Mesendoderm (in vitro differentiated cells): ENCODE measurements around the gene ANKMY1.

Experiments
- DNase-seq: peaks from one replicate; pipeline ENCODE4 v3.0.0; 2013
- H2AK5ac ChIP-seq: 2 replicates; pipeline ENCODE4 v1.6.1; 2013; ENCODE audit warnings: low read length, inconsistent platforms
- H2BK120ac ChIP-seq: 2 replicates; pipeline ENCODE4 v1.6.1; 2013; ENCODE audit warnings: low read depth, mild to moderate bottlenecking, low read length, moderate library complexity, mixed read lengths
- H2BK15ac ChIP-seq: replicated peaks from 2 replicates; pipeline ENCODE4 v1.6.1; 2013; ENCODE audit warnings: low read depth, mild to moderate bottlenecking, moderate library complexity
- H2BK5ac ChIP-seq: 2 replicates; pipeline ENCODE4 v1.6.1; 2013; ENCODE audit warnings: low read length, inconsistent platforms
- H3K18ac ChIP-seq: 2 replicates; pipeline ENCODE4 v1.6.1; 2013; ENCODE audit warnings: mild to moderate bottlenecking, low read length, mixed read lengths
- H3K23ac ChIP-seq: one replicate; pipeline ENCODE4 v1.6.1; 2013; ENCODE audit warnings: low read length
- H3K27ac ChIP-seq: 2 replicates; pipeline ENCODE4 v1.5.1; 2013; ENCODE audit warnings: low read depth, mild to moderate bottlenecking, inconsistent platforms, low read length, moderate library complexity
- H3K27me3 ChIP-seq: 2 replicates; pipeline ENCODE4 v1.6.1; 2013; ENCODE audit warnings: low read length, control low read depth, mild to moderate bottlenecking, inconsistent platforms; ENCODE audit not compliant: insufficient read depth, poor library complexity
- H3K36me3 ChIP-seq: 2 replicates; pipeline ENCODE4 v1.6.1; 2013; ENCODE audit warnings: low read length, inconsistent platforms; ENCODE audit not compliant: control insufficient read depth, insufficient read depth
- H3K4ac ChIP-seq: one replicate; pipeline ENCODE4 v1.6.1; 2013; ENCODE audit warnings: low read depth, mild to moderate bottlenecking, low read length, moderate library complexity
- H3K4me1 ChIP-seq: 2 replicates; pipeline ENCODE4 v1.6.1; 2013; ENCODE audit warnings: low read depth, low read length, inconsistent platforms; ENCODE audit not compliant: control insufficient read depth
- H3K4me2 ChIP-seq: 2 replicates; pipeline ENCODE4 v1.6.1; 2013; ENCODE audit warnings: low read length
- H3K4me3 ChIP-seq: 2 replicates; pipeline ENCODE4 v1.5.1; 2013; ENCODE audit warnings: mild to moderate bottlenecking, low read length
- H3K56ac ChIP-seq: one replicate; pipeline ENCODE4 v1.6.1; 2013; ENCODE audit warnings: low read length
- H3K79me1 ChIP-seq: 2 replicates; pipeline ENCODE4 v1.6.1; 2013; ENCODE audit warnings: low read length, inconsistent platforms
- H3K79me2 ChIP-seq: 2 replicates; pipeline ENCODE4 v1.6.1; 2013; ENCODE audit warnings: mild to moderate bottlenecking, low read length; ENCODE audit not compliant: control insufficient read depth, insufficient read depth
- H3K9ac ChIP-seq: 2 replicates; pipeline ENCODE4 v1.6.1; 2013; ENCODE audit warnings: low read length, inconsistent platforms
- H4K5ac ChIP-seq: one replicate; pipeline ENCODE4 v1.6.1; 2013; ENCODE audit warnings: low read length
- H4K8ac ChIP-seq: one replicate; pipeline ENCODE4 v1.6.1; 2013; ENCODE audit warnings: low read depth, mild to moderate bottlenecking, control low read depth, low read length, moderate library complexity
- WGBS: extraction: QIAGEN DNeasy Blood & Tissue Kit; methylation state at CpG from one replicate; pipeline ENCODE4 v1.1.7; 2013; ENCODE audit warnings: low lambda C conversion rate, missing lambda C conversion rate; ENCODE audit not compliant: insufficient coverage; ENCODE audit errors: extremely low coverage; 5-methylcytosine and 5-hydroxymethylcytosine counted together

The ANKMY1 gene

GRCh38 chr2:240603846-240604245 lies 46.1 kb upstream of the ANKMY1 start:
- no peak overlapping the region for H2BK5ac ChIP-seq
- H3K18ac ChIP-seq, result no peak overlapping the region
- no peak overlapping the region for H3K23ac ChIP-seq
- no peaks in the 10 kb centered on the region for H3K36me3 ChIP-seq
- H3K4me3 ChIP-seq, result no peak overlapping the region
- H2AK5ac ChIP-seq, result no peak overlapping the region
- no peak overlapping the region for H3K9ac ChIP-seq
- H3K79me1 ChIP-seq, result no peaks in the 10 kb centered on the region
- no peak overlapping the region for H4K8ac ChIP-seq
- H3K27me3 ChIP-seq, result no peaks in the 10 kb centered on the region
- H3K56ac ChIP-seq, result no peak overlapping the region
- WGBS, result no CpG with 5 or more reads among the region's 10 CpGs
- no peak for DNase-seq
- no peaks in the 10 kb centered on the region for H3K4me1 ChIP-seq
- H2BK15ac ChIP-seq, result no peak overlapping the region
- H2BK120ac ChIP-seq, result no peak overlapping the region
- no peak overlapping the region for H3K4ac ChIP-seq
- no peak overlapping the region for H3K27ac ChIP-seq
- no peak overlapping the region for H4K5ac ChIP-seq
- no peak overlapping the region for H3K4me2 ChIP-seq
- H3K79me2 ChIP-seq, result no peaks in the 10 kb centered on the region

- H3K79me2 ChIP-seq, result no peaks in the 10 kb centered on the region
- H3K18ac ChIP-seq, result no peak overlapping the region
- H2BK15ac ChIP-seq, result no peak overlapping the region
- no peak overlapping the region for H2AK5ac ChIP-seq
- no peak overlapping the region for H3K56ac ChIP-seq
- no peak overlapping the region for H3K4me2 ChIP-seq
- H3K4ac ChIP-seq, result no peak overlapping the region
- DNase-seq, result no peak
- H3K23ac ChIP-seq, result no peak overlapping the region
- no peak overlapping the region for H4K8ac ChIP-seq
- H4K5ac ChIP-seq, result no peak overlapping the region
- no peak overlapping the region for H3K4me3 ChIP-seq
- H2BK5ac ChIP-seq, result no peak overlapping the region
- no peaks in the 10 kb centered on the region for H3K36me3 ChIP-seq
- no peaks in the 10 kb centered on the region for H3K4me1 ChIP-seq
- no peaks in the 10 kb centered on the region for H3K79me1 ChIP-seq
- no CpG with 5 or more reads among the region's 22 CpGs for WGBS
- H3K27ac ChIP-seq, result no peak overlapping the region
- H3K27me3 ChIP-seq, result no peaks in the 10 kb centered on the region
- H2BK120ac ChIP-seq, result no peak overlapping the region
- no peak overlapping the region for H3K9ac ChIP-seq
Observed at GRCh38 chr2:240603081-240603835, 45.5 kb upstream of the ANKMY1 start.

DNA sequence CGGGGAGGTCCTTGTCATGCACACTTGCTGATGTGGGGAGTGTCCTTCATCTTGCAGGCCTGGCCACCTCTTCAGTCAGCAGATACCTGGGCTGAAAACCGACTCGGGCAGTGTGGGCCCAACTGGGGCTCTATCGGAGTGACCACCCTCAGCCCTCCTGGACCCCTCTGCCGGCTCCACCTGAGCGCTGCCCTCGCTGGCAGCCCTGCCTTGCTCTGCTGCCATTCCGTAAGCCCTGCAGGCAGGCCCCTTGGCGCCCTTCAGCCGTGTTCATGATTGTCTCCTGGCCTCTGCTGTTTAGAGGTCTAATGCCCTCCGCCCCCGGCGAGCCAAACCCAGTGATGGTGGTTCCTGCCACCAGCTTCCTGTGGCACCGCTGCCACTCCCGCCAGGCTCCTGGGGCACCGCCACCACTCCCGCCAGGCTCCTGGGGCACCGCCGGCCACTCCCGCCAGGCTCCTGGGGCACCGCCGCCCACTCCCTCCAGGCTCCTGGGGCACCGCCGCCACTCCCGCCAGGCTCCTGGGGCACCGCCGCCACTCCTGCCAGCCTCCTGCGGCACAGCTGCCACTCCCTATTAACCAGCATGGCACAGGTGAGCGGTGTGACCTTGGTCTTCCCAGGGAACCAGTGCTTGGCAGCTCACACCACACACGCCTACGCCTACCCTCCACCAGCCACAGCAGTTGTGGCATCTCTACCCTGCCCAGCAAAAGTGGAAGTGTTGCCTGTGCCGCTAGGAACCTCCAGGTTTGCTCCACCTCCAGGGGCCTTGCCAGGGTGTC lies 44.7 kb upstream of the ANKMY1 start:
- H3K18ac ChIP-seq, result no peak overlapping the region
- no peaks in the 10 kb centered on the region for H3K27me3 ChIP-seq
- no peak overlapping the region for H2BK15ac ChIP-seq
- H2AK5ac ChIP-seq, result no peak overlapping the region
- WGBS, result no CpG with 5 or more reads among the region's 32 CpGs
- no peaks in the 10 kb centered on the region for H3K4me1 ChIP-seq
- no peak for DNase-seq
- H3K9ac ChIP-seq, result no peak overlapping the region
- no peak overlapping the region for H3K27ac ChIP-seq
- no peak overlapping the region for H3K4me2 ChIP-seq
- no peak overlapping the region for H3K4me3 ChIP-seq
- H2BK5ac ChIP-seq, result no peak overlapping the region
- no peak overlapping the region for H3K4ac ChIP-seq
- no peaks in the 10 kb centered on the region for H3K79me1 ChIP-seq
- H4K5ac ChIP-seq, result no peak overlapping the region
- no peaks in the 10 kb centered on the region for H3K79me2 ChIP-seq
- no peak overlapping the region for H3K23ac ChIP-seq
- no peaks in the 10 kb centered on the region for H3K36me3 ChIP-seq
- no peak overlapping the region for H3K56ac ChIP-seq
- no peak overlapping the region for H4K8ac ChIP-seq
- no peak overlapping the region for H2BK120ac ChIP-seq

- Histone ChIP-seq H3K4ac (no peak overlapping the region), H3K27me3 (no peaks in the 10 kb centered on the region), H3K4me1 (no peaks in the 10 kb centered on the region), H2BK15ac (no peak overlapping the region), H3K9ac (no peak overlapping the region), H4K8ac (no peak overlapping the region), H2BK5ac (no peak overlapping the region), H3K79me1 (no peaks in the 10 kb centered on the region), H4K5ac (no peak overlapping the region), H3K23ac (no peak overlapping the region), H3K79me2 (no peaks in the 10 kb centered on the region), H3K4me3 (no peak overlapping the region), H2BK120ac (no peak overlapping the region), H3K27ac (no peak overlapping the region), H2AK5ac (no peak overlapping the region), H3K18ac (no peak overlapping the region), H3K36me3 (no peaks in the 10 kb centered on the region), H3K56ac (no peak overlapping the region), H3K4me2 (no peak overlapping the region)
- WGBS, result no CpG with 5 or more reads among the region's 11 CpGs
- DNase-seq, result no peak
Observed at GRCh38 chr2:240601831-240602160, 44.0 kb upstream of the ANKMY1 start.

- no peak overlapping the region for H3K4me2 ChIP-seq
- H3K23ac ChIP-seq, result no peak overlapping the region
- no peak overlapping the region for H3K4me3 ChIP-seq
- no CpG with 5 or more reads among the region's 20 CpGs for WGBS
- H3K18ac ChIP-seq, result no peak overlapping the region
- H3K79me1 ChIP-seq, result no peaks in the 10 kb centered on the region
- no peak for DNase-seq
- no peak overlapping the region for H3K27ac ChIP-seq
- H4K8ac ChIP-seq, result no peak overlapping the region
- no peak overlapping the region for H4K5ac ChIP-seq
- H2BK5ac ChIP-seq, result no peak overlapping the region
- no peak overlapping the region for H2BK15ac ChIP-seq
- no peak overlapping the region for H2BK120ac ChIP-seq
- H3K9ac ChIP-seq, result no peak overlapping the region
- no peaks in the 10 kb centered on the region for H3K4me1 ChIP-seq
- H3K4ac ChIP-seq, result no peak overlapping the region
- no peaks in the 10 kb centered on the region for H3K79me2 ChIP-seq
- no peak overlapping the region for H3K56ac ChIP-seq
- H3K36me3 ChIP-seq, result no peaks in the 10 kb centered on the region
- H3K27me3 ChIP-seq, result no peaks in the 10 kb centered on the region
- no peak overlapping the region for H2AK5ac ChIP-seq
Observed at GRCh38 chr2:240601061-240601830, 43.5 kb upstream of the ANKMY1 start.
